HepG2 (cell line): ENCODE measurements around the gene FAM216A. TPM values are rescaled to one million over a fixed set of nuclear protein-coding genes. Genes with fewer than 3 reads are reported as not detected.

Experiments used
- ATAC-seq: fragments of 200-7000 bp; cut with Tn5 transposase; 3 replicates; pipeline ENCODE4 v1.9.1; 2020; ENCODE audit warnings: mild to moderate bottlenecking, moderate library complexity
- BruUV-seq: library from RNA; stranded (reverse); fragments of 400-500 nt; replicated peaks from 2 replicates; lab custom pipeline; 2021; lab: Mats Ljungman, UMichigan
- CTCF ChIA-PET: fragments of 300-600 bp; formaldehyde crosslinking; extraction: SDS; loops from one replicate; lab custom pipeline; 2021; ENCODE audit warnings: low total read pairs, inconsistent platforms, low intra/inter-chr PET ratio; lab: Yijun Ruan, JAX
- POLR2A ChIA-PET: fragments of 350-600 bp; sonication (Branson Sonifier 250); formaldehyde crosslinking; loops from one replicate; lab custom pipeline; 2020; ENCODE audit warnings: antibody characterized with exemption, inconsistent platforms; lab: Yijun Ruan, JAX
- DNase-seq: peaks from one replicate; pipeline ENCODE4 v3.0.0-alpha.2; 2015; ENCODE audit warnings: low spot score
- FAIRE-seq: peaks from 3 replicates; lab custom pipeline; 2011; peaks lifted over from hg19 to GRCh38; lab: Jason Lieb, UNC
- H2AFZ ChIP-seq: one replicate; pipeline ENCODE4 v1.6.1; 2011; ENCODE audit warnings: low read length, inconsistent platforms
- H3K27ac ChIP-seq: fragments of 300-600 bp; 3 replicates; pipeline ENCODE4 v1.8.0; 2011; ENCODE audit warnings: mixed run types, mild to moderate bottlenecking, mixed read lengths, low read length, inconsistent platforms; ENCODE audit not compliant: insufficient read depth; ENCODE audit errors: extremely low read length
- H3K27me3 ChIP-seq, 2 experiments: fragments of 200-600 bp in 1 of 2; 2 replicates in 1 of 2; 3 replicates in 1 of 2; pipeline versions ENCODE4 v1.6.0 to v1.8.0; 2011; ENCODE audit warnings: low read length in 2 of 2, mild to moderate bottlenecking in 2 of 2, moderate library complexity in 2 of 2, inconsistent platforms in 1 of 2; ENCODE audit not compliant: insufficient read depth in 2 of 2, control insufficient read depth in 1 of 2
- H3K36me3 ChIP-seq, 2 experiments: fragments of 200-600 bp in 1 of 2; replicated peaks in 1 of 2; 2 replicates in 1 of 2; 3 replicates in 1 of 2; pipeline versions ENCODE4 v1.5.1 to v1.8.0; 2011; ENCODE audit warnings: low read length in 2 of 2, inconsistent platforms in 1 of 2; ENCODE audit not compliant: insufficient read depth in 2 of 2, control insufficient read depth in 1 of 2
- H3K4me1 ChIP-seq: 2 replicates; pipeline ENCODE4 v1.5.1; 2012; ENCODE audit warnings: low read length, inconsistent platforms; ENCODE audit not compliant: insufficient read depth
- H3K4me2 ChIP-seq: 2 replicates; pipeline ENCODE4 v1.6.0; 2011; ENCODE audit warnings: low read depth, low read length, inconsistent platforms
- H3K4me3 ChIP-seq, 3 experiments: fragments of 200-600 bp in 1 of 3; sonication (generic), shearing (Covaris generic) in 1 of 3; replicated peaks in 1 of 3; 2 replicates each; pipeline ENCODE4 v1.5.1; 2011 to 2016; ENCODE audit warnings: low read length in 3 of 3, inconsistent platforms in 2 of 3, low read depth in 2 of 3, mild to moderate bottlenecking in 2 of 3, control low read depth in 1 of 3, mixed read lengths in 1 of 3; ENCODE audit not compliant: insufficient read depth in 1 of 3
- H3K79me2 ChIP-seq: one replicate; pipeline ENCODE4 v1.6.1; 2011; ENCODE audit warnings: low read length, inconsistent platforms; ENCODE audit not compliant: insufficient read depth
- H3K9ac ChIP-seq: 2 replicates; pipeline ENCODE4 v1.6.0; 2011; ENCODE audit warnings: mild to moderate bottlenecking, low read depth, low read length, inconsistent platforms; ENCODE audit not compliant: insufficient read depth
- H3K9me3 ChIP-seq: 2 replicates; pipeline ENCODE4 v1.5.1; 2012; ENCODE audit warnings: mild to moderate bottlenecking, low read length
- H4K20me1 ChIP-seq: 2 replicates; pipeline ENCODE4 v1.6.0; 2011; ENCODE audit warnings: inconsistent platforms, mild to moderate bottlenecking, low read length, moderate library complexity; ENCODE audit not compliant: insufficient read depth
- ATF1 ChIP-seq: IDR thresholded peaks from 2 replicates; pipeline ENCODE4 v1.6.1; 2016; ENCODE audit warnings: mild to moderate bottlenecking, control low read depth
- FOXP4 ChIP-seq: sonication (generic); formaldehyde crosslinking; IDR thresholded peaks from 2 replicates; pipeline ENCODE4 v1.4.0; 2020; ENCODE audit warnings: missing genetic modification reagents
- HDAC1 ChIP-seq: sonication (generic); formaldehyde crosslinking; IDR thresholded peaks from 2 replicates; pipeline ENCODE4 v1.5.1; 2020; ENCODE audit warnings: mild to moderate bottlenecking, missing genetic modification reagents
- HNF1A ChIP-seq, 2 experiments: sonication (generic) in 1 of 2; formaldehyde crosslinking in 1 of 2; IDR thresholded peaks; 2 replicates each; pipeline versions ENCODE4 v1.4.0 to v1.6.1; 2016 to 2020; ENCODE audit warnings: borderline replicate concordance in 1 of 2, low read depth in 1 of 2, mild to moderate bottlenecking in 1 of 2, missing genetic modification reagents in 1 of 2
- ONECUT2 ChIP-seq: sonication (generic); formaldehyde crosslinking; IDR thresholded peaks from 2 replicates; pipeline ENCODE4 v1.4.0; 2020; ENCODE audit warnings: missing genetic modification reagents
- PAXIP1 ChIP-seq: sonication (generic); formaldehyde crosslinking; conservative IDR thresholded peaks from 2 replicates; pipeline ENCODE4 v1.4.0; 2020; ENCODE audit warnings: mild to moderate bottlenecking, missing genetic modification reagents, moderate library complexity
- SNRNP70 ChIP-seq: fragments of 200-400 bp; formaldehyde crosslinking; IDR thresholded peaks from 2 replicates; pipeline ENCODE4 v1.6.1; 2017; ENCODE audit warnings: mild to moderate bottlenecking, low read depth, low read length, moderate library complexity
- SOX6 ChIP-seq, 2 experiments: fragments of 450-650 bp in 1 of 2; sonication (generic) in 1 of 2; formaldehyde crosslinking in 1 of 2; IDR thresholded peaks; 2 replicates each; pipeline versions ENCODE4 v1.4.0 to v1.6.1; 2017 to 2020; ENCODE audit warnings: antibody characterized with exemption in 1 of 2, mild to moderate bottlenecking in 1 of 2, missing genetic modification reagents in 1 of 2
- SRY ChIP-seq: sonication (generic); formaldehyde crosslinking; IDR thresholded peaks from 2 replicates; pipeline ENCODE4 v1.8.0; 2022; ENCODE audit warnings: mild to moderate bottlenecking, missing genetic modification reagents
- ZMYM2 ChIP-seq: sonication (generic); formaldehyde crosslinking; IDR thresholded peaks from 2 replicates; pipeline ENCODE4 v1.8.0; 2022; ENCODE audit warnings: mild to moderate bottlenecking, missing genetic modification reagents
- ZNF329 ChIP-seq: sonication (generic); formaldehyde crosslinking; IDR thresholded peaks from 2 replicates; pipeline ENCODE4 v1.9.0; 2021; ENCODE audit warnings: low read depth, mild to moderate bottlenecking, missing genetic modification reagents
- ZNF367 ChIP-seq: sonication (generic); formaldehyde crosslinking; IDR thresholded peaks from 2 replicates; pipeline ENCODE4 v1.4.0; 2020; ENCODE audit warnings: missing genetic modification reagents, borderline replicate concordance
- WGBS: methylation state at CpG from one replicate; pipeline ENCODE4 v1.1.6; 2017; ENCODE audit warnings: low lambda C conversion rate; 5-methylcytosine and 5-hydroxymethylcytosine counted together
- in situ Hi-C: cut with HindIII; loops from 2 replicates; pipeline ENCODE4 v1.10.0; 2017; ENCODE audit warnings: low pct_unique_long_range_greater_than_20kb; ENCODE audit not compliant: extremely low pct_ligation_motif_present
- intact Hi-C: fragments of 100-400 bp; cut with micrococcal nuclease; formaldehyde crosslinking; loops from one replicate; pipeline ENCODE4 v1.10.0; 2022; ENCODE audit not compliant: unreplicated experiment
- polyA plus RNA-seq, 8 experiments: library from polyadenylated mRNA; depleted of rRNA in 3 of 8; stranded (reverse) in 7 of 8; unstranded in 1 of 8; fragments of >200 nt; fragmentation: Illumina TruSeq in 4 of 8; extraction: Trizol in 4 of 8; gene quantifications; 2 replicates each; pipeline versions ENCODE4 v1.2.1 to v1.2.3, GENCODE V29; 2011 to 2016; ENCODE audit warnings: low read depth in 4 of 8, missing spikeins in 1 of 8, mixed read lengths in 1 of 8; ENCODE audit not compliant: insufficient read depth in 1 of 8
- total RNA-seq, 5 experiments: library from RNA; depleted of rRNA; stranded (reverse); fragments of >200 nt; fragmentation: Illumina TruSeq; extraction: Trizol; gene quantifications; 2 replicates each; pipeline ENCODE4 v1.2.3, GENCODE V29; 2016; ENCODE audit warnings: low read depth in 1 of 5

FAM216A gene
- total and polyA plus RNA-seq, 2 of the 13 experiments (the other 11 are each of a cell fraction or from before 2014, with no cell fraction given): 20.3 to 31.2 TPM

- Histone ChIP-seq H3K27me3 (no peaks in the 10 kb centered on the region), H3K27ac (peak overlapping the region; percentile 47), H3K4me1 (peaks cover 22% of the 10 kb centered on the region), H3K9me3 (no peaks in the 10 kb centered on the region), H3K9ac (no peak overlapping the region), H3K4me3 (no peak overlapping the region), H3K4me2 (peak overlapping the region; percentile 16), H2AFZ (no peak overlapping the region), H3K36me3 (peaks cover 5 to 29% of the 10 kb centered on the region in 2 experiments), H4K20me1 (no peaks in the 10 kb centered on the region), H3K79me2 (peaks cover 10% of the 10 kb centered on the region)
- 27% methylated on average over 4 of the region's 4 CpGs for WGBS
- CTCF ChIA-PET: no interaction called here
- intact Hi-C loops (loop anchor here (5.0 kb wide), 2 partner anchors 49 to 94 kb away; partner anchors contain the start of genes RAD9B and VPS29), in situ Hi-C loops (loop anchor here (5.0 kb wide), 1 partner anchor 149 kb away; no protein-coding TSS in a partner anchor)
- ATAC-seq (peak; percentile 27; the same call in 2 of the 3 replicates), FAIRE-seq (no peak), DNase-seq (peak; percentile 3)
- no TSS peak for BruUV-seq
- POLR2A ChIA-PET: interaction anchor here (1.3 kb wide), 1 partner anchor 15 kb away, joined by 7 read pairs; the partner anchor contains the start of genes FAM216A and GPN3
- peak; percentile 16; the same call in 1 of the 2 replicates for TF ChIP-seq ATF1 (CRISPR knock-in tag)
- peak; percentile 30; the same call in 1 of the 2 replicates for TF ChIP-seq HNF1A (IDR thresholded peaks at IDR 0.05; ENCODE audit: low read depth)
- no peak for TF ChIP-seq HNF1A (CRISPR knock-in tag; IDR thresholded peaks at IDR 0.05; ENCODE audit: borderline replicate concordance)
- TF ChIP-seq FOXP4 (CRISPR knock-in tag): peak; percentile 29; the same call in 1 of the 2 replicates
- peak; percentile 40 for TF ChIP-seq ONECUT2 (CRISPR knock-in tag)
- TF ChIP-seq ZNF329: no peak
- TF ChIP-seq SOX6 (IDR thresholded peaks at IDR 0.05): no peak
- TF ChIP-seq SOX6 (CRISPR knock-in tag; IDR thresholded peaks at IDR 0.05): peak; percentile 34; the same call in 1 of the 2 replicates
- TF ChIP-seq ZMYM2 (CRISPR knock-in tag): no peak
- peak; percentile 87 for TF ChIP-seq PAXIP1
- TF ChIP-seq SRY: no peak
- no peak for TF ChIP-seq SNRNP70
- TF ChIP-seq ZNF367 (CRISPR knock-in tag): no peak
- TF ChIP-seq HDAC1 (CRISPR knock-in tag): peak; percentile 38; the same call in 1 of the 2 replicates
These were observed 14.9 kb upstream of the FAM216A start for GRCh38 chr12:110453569-110454296.
